Caco-2 (cell line): ENCODE data around the gene CENPVL3. TPM values are rescaled to one million over a fixed set of nuclear protein-coding genes. Genes with fewer than 3 reads are reported as not detected.
"Not testable (repeated sequence)": the region's sequence is repeated elsewhere in the genome, so short reads cannot be mapped to it uniquely, and the experiment has no call there.

Experiments
- BruUV-seq: library from RNA; stranded (reverse); fragments of 400-500 nt; replicated peaks from 2 replicates; lab custom pipeline; 2021; lab: Mats Ljungman, UMichigan
- CTCF ChIA-PET: fragments of 300-600 bp; sonication (Branson Sonifier 250); formaldehyde crosslinking; loops from one replicate; lab custom pipeline; 2022; ENCODE audit warnings: antibody characterized with exemption; lab: Charles Lee
- POLR2A ChIA-PET: fragments of 300-600 bp; sonication (Branson Sonifier 250); formaldehyde crosslinking; loops from one replicate; lab custom pipeline; 2022; ENCODE audit warnings: antibody characterized with exemption; lab: Charles Lee
- DNase-seq, 2 experiments: peaks; one replicate each; pipeline versions ENCODE4 v3.0.0 to v3.0.0-alpha.2; 2020 to 2022
- H3K27me3 ChIP-seq: replicated peaks from 2 replicates; pipeline ENCODE4 v1.6.0; 2011; ENCODE audit warnings: low read length; ENCODE audit not compliant: control insufficient read depth, insufficient read depth
- H3K36me3 ChIP-seq: 2 replicates; pipeline ENCODE4 v1.5.1; 2011; ENCODE audit warnings: low read length; ENCODE audit not compliant: control insufficient read depth, insufficient read depth
- H3K4me1 ChIP-seq: fragments of 250-450 bp; sonication (Bioruptor Pico); 2 replicates; pipeline ENCODE4 v1.5.1; 2020; ENCODE audit warnings: mild to moderate bottlenecking
- H3K4me3 ChIP-seq: 2 replicates; pipeline ENCODE4 v1.5.1; 2011; ENCODE audit warnings: low read depth, mild to moderate bottlenecking, control low read depth, low read length
- H3K9me3 ChIP-seq: fragments of 250-450 bp; sonication (Bioruptor Pico); 2 replicates; pipeline ENCODE4 v1.5.1; 2020; ENCODE audit warnings: mild to moderate bottlenecking, moderate library complexity
- H3K27ac Mint-ChIP-seq: one replicate; pipeline ENCODE4 v1.8.0; 2022; ENCODE audit warnings: mixed read lengths; ENCODE audit not compliant: unreplicated experiment
- H3K27me3 Mint-ChIP-seq: one replicate; pipeline ENCODE4 v1.8.0; 2022; ENCODE audit warnings: mixed read lengths; ENCODE audit not compliant: insufficient read depth, unreplicated experiment
- H3K36me3 Mint-ChIP-seq: one replicate; pipeline ENCODE4 v1.8.0; 2022; ENCODE audit warnings: mild to moderate bottlenecking, mixed read lengths; ENCODE audit not compliant: insufficient read depth, unreplicated experiment
- H3K4me1 Mint-ChIP-seq: one replicate; pipeline ENCODE4 v1.8.0; 2022; ENCODE audit warnings: low read depth, mixed read lengths; ENCODE audit not compliant: unreplicated experiment
- H3K4me3 Mint-ChIP-seq: one replicate; pipeline ENCODE4 v1.8.0; 2022; ENCODE audit warnings: mild to moderate bottlenecking, moderate library complexity, mixed read lengths; ENCODE audit not compliant: unreplicated experiment
- H3K9me3 Mint-ChIP-seq: one replicate; pipeline ENCODE4 v1.8.0; 2022; ENCODE audit warnings: mixed read lengths; ENCODE audit not compliant: unreplicated experiment
- CTCF ChIP-seq, 2 experiments: fragments of 200-600 bp in 1 of 2; IDR thresholded peaks; 1 replicate in 1 of 2; 2 replicates in 1 of 2; pipeline versions ENCODE4 v1.5.1 to v1.8.0; 2011 to 2022; ENCODE audit warnings: antibody characterized with exemption in 1 of 2, control low read depth in 1 of 2, inconsistent platforms in 1 of 2, low read depth in 1 of 2, low read length in 1 of 2, mild to moderate bottlenecking in 1 of 2, moderate library complexity in 1 of 2; ENCODE audit not compliant: insufficient read depth in 1 of 2, severe bottlenecking in 1 of 2, unreplicated experiment in 1 of 2
- intact Hi-C: fragments of 100-400 bp; cut with micrococcal nuclease; formaldehyde crosslinking; loops from one replicate; pipeline ENCODE4 v1.10.0; 2022; ENCODE audit not compliant: unreplicated experiment
- total RNA-seq: library from RNA; stranded (reverse); gene quantifications from 2 replicates; pipeline ENCODE4 v1.2.3, GENCODE V29; 2022

CENPVL3 gene
- total RNA-seq, 1 experiment from 2014 or later: not detected

GRCh38 chrX:51641421-51642021 is 22.8 kb upstream of the CENPVL3 start:
- no peaks in the 10 kb centered on the region for H3K27me3 Mint-ChIP-seq
- H3K36me3 ChIP-seq: no peaks in the 10 kb centered on the region
- CTCF ChIA-PET: interaction anchor here (1.1 kb wide), 1 partner anchor 219 kb away, joined by 9 read pairs; no protein-coding TSS in a partner anchor
- peak; percentile 21 to 33 for TF ChIP-seq CTCF (IDR thresholded peaks at IDR 0.05; ENCODE audit: insufficient read depth in 1 of 2, low read depth in 1 of 2, low read length in 1 of 2, severe bottlenecking in 1 of 2, unreplicated experiment in 1 of 2)
- no peaks in the 10 kb centered on the region for H3K27me3 ChIP-seq
- H3K4me3 Mint-ChIP-seq: no peak overlapping the region
- H3K9me3 Mint-ChIP-seq: no peaks in the 10 kb centered on the region
- peaks cover 8% of the 10 kb centered on the region; the same call in 1 of the 2 replicates for H3K4me1 ChIP-seq
- H3K4me3 ChIP-seq: no peak overlapping the region
- intact Hi-C loops: loop anchor here (5.0 kb wide), 1 partner anchor 161 kb away; no protein-coding TSS in a partner anchor
- BruUV-seq: no TSS peak
- POLR2A ChIA-PET: no interaction called here
- no peaks in the 10 kb centered on the region for H3K36me3 Mint-ChIP-seq
- no peaks in the 10 kb centered on the region for H3K4me1 Mint-ChIP-seq
- H3K27ac Mint-ChIP-seq: no peak overlapping the region
- no peaks in the 10 kb centered on the region for H3K9me3 ChIP-seq
- peak; percentile 2 to 26 for DNase-seq

- H3K27ac Mint-ChIP-seq, BruUV-seq, H3K9me3 ChIP-seq, H3K4me1 ChIP-seq, intact Hi-C loops, H3K36me3 ChIP-seq, H3K9me3 Mint-ChIP-seq, H3K4me3 Mint-ChIP-seq, H3K36me3 Mint-ChIP-seq, H3K4me1 Mint-ChIP-seq, H3K27me3 ChIP-seq, H3K27me3 Mint-ChIP-seq, CTCF ChIA-PET, DNase-seq, H3K4me3 ChIP-seq: not testable (repeated sequence)
- POLR2A ChIA-PET: interaction anchor here (0.6 kb wide), 1 partner anchor 280 kb away, joined by 3 read pairs; no protein-coding TSS in a partner anchor
Observed at GRCh38 chrX:51636511-51636910, 17.8 kb upstream of the CENPVL3 start.

- intact Hi-C loops: loop anchor here (1.0 to 10.0 kb wide), 3 partner anchors 130 to 647 kb away; no protein-coding TSS in a partner anchor
- no peak overlapping the region for H3K4me3 ChIP-seq
- peak in 1 of 2 experiments; percentile 4 for DNase-seq
- no TSS peak for BruUV-seq
- Mint-ChIP-seq H3K4me3 (no peak overlapping the region), H3K4me1 (no peaks in the 10 kb centered on the region), H3K27me3 (peaks cover 4% of the 10 kb centered on the region), H3K27ac (no peak overlapping the region), H3K9me3 (no peaks in the 10 kb centered on the region), H3K36me3 (peaks cover 6% of the 10 kb centered on the region)
- H3K4me1 ChIP-seq: no peaks in the 10 kb centered on the region
- POLR2A ChIA-PET: no interaction called here
- no peaks in the 10 kb centered on the region for H3K36me3 ChIP-seq
- CTCF ChIA-PET: no interaction called here
- peak; percentile 22 to 47 for TF ChIP-seq CTCF (IDR thresholded peaks at IDR 0.05; ENCODE audit: insufficient read depth in 1 of 2, low read depth in 1 of 2, low read length in 1 of 2, severe bottlenecking in 1 of 2, unreplicated experiment in 1 of 2)
- H3K9me3 ChIP-seq: no peaks in the 10 kb centered on the region
- H3K27me3 ChIP-seq: no peaks in the 10 kb centered on the region
Observed at GRCh38 chrX:51614353-51615012, 4.2 kb downstream of the CENPVL3 start.
